Ovary (tissue), 3 donors: ENCODE results near the gene AKAP6.

Experiments
- CTCF ChIP-seq, 3 donors: fragments of 450-650 bp in 2 of 3; fragments of 200-600 bp in 1 of 3; IDR thresholded peaks; one replicate each; pipeline versions ENCODE4 v1.5.1 to v1.8.0; 2016 to 2022; ENCODE audit warnings: antibody characterized with exemption in 3 of 3, mild to moderate bottlenecking in 1 of 3
- POLR2A ChIP-seq: fragments of 450-650 bp; IDR thresholded peaks from one replicate; pipeline ENCODE4 v1.6.1; 2017; ENCODE audit warnings: antibody characterized with exemption, mild to moderate bottlenecking, moderate library complexity
- donor health status: DM: no; HTN: no; CAD: no.

- no peak for TF ChIP-seq CTCF (IDR thresholded peaks at IDR 0.05)
- no peak for TF ChIP-seq POLR2A
Observed at GRCh38 chr14:32726516-32726915, 397.4 kb downstream of the AKAP6 start.
